Left lung (tissue), 10 donors: ENCODE data around the gene C10orf71. TPM values are rescaled to one million over a fixed set of nuclear protein-coding genes. Genes with fewer than 3 reads are reported as not detected.

Source experiments
- ATAC-seq: fragments of 200-7000 bp; cut with Tn5 transposase; one replicate; pipeline ENCODE4 v1.9.1; 2020; ENCODE audit warnings: moderate library complexity
- DNase-seq, 4 donors: peaks; one replicate each; pipeline ENCODE4 v3.0.0-alpha.2; 2013 to 2020
- H3K27ac ChIP-seq, 2 donors: fragments of 200-600 bp; sonication (generic) in 1 of 2; one replicate each; pipeline versions ENCODE4 v1.5.0 to v1.8.0; 2020 to 2021
- H3K27me3 ChIP-seq, 2 donors: fragments of 200-600 bp; sonication (generic) in 1 of 2; one replicate each; pipeline versions ENCODE4 v1.5.0 to v1.8.0; 2020 to 2021
- H3K36me3 ChIP-seq, 2 donors: fragments of 200-600 bp; sonication (generic) in 1 of 2; one replicate each; pipeline versions ENCODE4 v1.5.0 to v1.8.0; 2020 to 2021
- H3K4me1 ChIP-seq, 2 donors: fragments of 200-600 bp; one replicate each; pipeline ENCODE4 v1.8.0; 2021
- H3K4me3 ChIP-seq, 2 donors: fragments of 200-600 bp; sonication (generic) in 1 of 2; one replicate each; pipeline versions ENCODE4 v1.5.0 to v1.8.0; 2020 to 2021; ENCODE audit warnings: mild to moderate bottlenecking in 1 of 2
- H3K9me3 ChIP-seq, 2 donors: fragments of 200-600 bp; sonication (generic) in 1 of 2; one replicate each; pipeline versions ENCODE4 v1.5.0 to v1.8.0; 2020 to 2021
- intact Hi-C, 2 donors: fragments of 100-400 bp; cut with DNase I; formaldehyde crosslinking; loops; one replicate each; pipeline versions ENCODE4 v1.11.2 to v1.14.2; 2022
- polyA plus RNA-seq, 6 donors: library from polyadenylated mRNA; unstranded; fragments of 120-200 nt; gene quantifications; one replicate each; pipeline ENCODE4 v1.2.1, GENCODE V29; 2013; ENCODE audit not compliant: insufficient read length in 6 of 6
- total RNA-seq, 2 donors: library from RNA; stranded (reverse); fragmentation: NEBNext Ultra II Directional; extraction: Animal tissue kit (Norgen Biotek cat#: 25700); gene quantifications; one replicate each; pipeline ENCODE4 v1.2.1, GENCODE V29; 2021
- TF ChIP-seq, protein P1 (sequence below), 2 donors: fragments of 200-600 bp; sonication (generic) in 1 of 2; IDR thresholded peaks; one replicate each; pipeline versions ENCODE4 v1.5.0 to v1.8.0; 2021; ENCODE audit warnings: antibody characterized with exemption in 2 of 2
- donor health status: DM: no; HTN: yes; CAD: no.
- donor health status: DM: no; HTN: no; CAD: no.

Gene C10orf71
- total and polyA plus RNA-seq, 8 donors: not detected

- Histone ChIP-seq H3K27ac (no peak overlapping the region), H3K4me1 (no peaks in the 10 kb centered on the region), H3K36me3 (no peaks in the 10 kb centered on the region), H3K9me3 (peaks cover 0 to 10% of the 10 kb centered on the region in 2 donors), H3K27me3 (no peaks in the 10 kb centered on the region), H3K4me3 (no peak overlapping the region)
- ATAC-seq (no peak), DNase-seq (no peak)
- TF ChIP-seq, protein P1, sequence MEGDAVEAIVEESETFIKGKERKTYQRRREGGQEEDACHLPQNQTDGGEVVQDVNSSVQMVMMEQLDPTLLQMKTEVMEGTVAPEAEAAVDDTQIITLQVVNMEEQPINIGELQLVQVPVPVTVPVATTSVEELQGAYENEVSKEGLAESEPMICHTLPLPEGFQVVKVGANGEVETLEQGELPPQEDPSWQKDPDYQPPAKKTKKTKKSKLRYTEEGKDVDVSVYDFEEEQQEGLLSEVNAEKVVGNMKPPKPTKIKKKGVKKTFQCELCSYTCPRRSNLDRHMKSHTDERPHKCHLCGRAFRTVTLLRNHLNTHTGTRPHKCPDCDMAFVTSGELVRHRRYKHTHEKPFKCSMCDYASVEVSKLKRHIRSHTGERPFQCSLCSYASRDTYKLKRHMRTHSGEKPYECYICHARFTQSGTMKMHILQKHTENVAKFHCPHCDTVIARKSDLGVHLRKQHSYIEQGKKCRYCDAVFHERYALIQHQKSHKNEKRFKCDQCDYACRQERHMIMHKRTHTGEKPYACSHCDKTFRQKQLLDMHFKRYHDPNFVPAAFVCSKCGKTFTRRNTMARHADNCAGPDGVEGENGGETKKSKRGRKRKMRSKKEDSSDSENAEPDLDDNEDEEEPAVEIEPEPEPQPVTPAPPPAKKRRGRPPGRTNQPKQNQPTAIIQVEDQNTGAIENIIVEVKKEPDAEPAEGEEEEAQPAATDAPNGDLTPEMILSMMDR (IDR thresholded peaks at IDR 0.05): no peak
- intact Hi-C loops: no loop called here
Observed at GRCh38 chr10:49347342-49347741, 48.4 kb downstream of the C10orf71 start.

DNA sequence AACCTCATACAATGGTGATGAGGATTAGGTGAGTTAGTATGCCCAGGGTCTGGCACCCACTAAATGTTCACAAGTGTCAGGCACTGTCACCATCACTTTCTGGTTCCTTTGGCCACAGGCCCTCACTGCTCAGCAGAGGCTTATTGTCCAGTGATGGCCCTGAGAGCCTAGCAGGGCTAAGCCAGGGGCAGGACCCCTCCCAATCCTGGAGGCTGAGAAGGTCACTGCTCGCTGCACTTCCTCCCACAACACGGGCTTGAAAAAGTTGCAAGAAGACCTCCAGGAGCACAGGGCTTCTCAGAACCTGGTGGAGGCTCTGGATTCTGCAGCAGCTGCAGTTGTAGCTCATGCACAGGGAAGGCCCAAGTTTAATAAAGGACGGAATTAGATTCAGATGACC, 48.9 kb downstream of the C10orf71 start:
- H3K27me3 ChIP-seq: no peaks in the 10 kb centered on the region
- TF ChIP-seq, protein P1 (IDR thresholded peaks at IDR 0.05): no peak
- intact Hi-C loops: no loop called here

DNA sequence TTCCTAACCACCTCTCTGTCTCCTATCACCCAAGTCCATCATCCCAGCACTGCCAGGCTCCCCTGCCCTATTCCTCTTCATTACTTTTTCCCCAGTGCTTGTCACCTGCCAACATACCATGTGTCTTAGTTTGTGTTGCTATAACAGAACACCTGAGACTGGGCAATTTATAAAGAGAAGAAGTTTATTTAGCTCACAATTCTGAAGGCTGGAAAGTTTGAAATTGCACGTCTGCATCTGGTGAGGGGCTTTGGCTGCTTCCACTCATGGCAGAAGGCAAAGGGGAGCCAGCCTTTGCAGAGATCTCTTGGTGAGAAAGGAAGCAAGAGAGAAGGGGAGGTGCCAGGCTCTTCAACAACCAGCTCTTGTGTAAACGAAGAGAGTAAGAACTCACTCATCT, 49.6 kb downstream of the C10orf71 start:
- intact Hi-C loops: no loop called here
- no peak for DNase-seq
- TF ChIP-seq, protein P1 (IDR thresholded peaks at IDR 0.05): no peak
- H3K4me3 ChIP-seq: no peak overlapping the region
- H3K36me3 ChIP-seq: no peaks in the 10 kb centered on the region
- no peaks in the 10 kb centered on the region for H3K27me3 ChIP-seq
- H3K4me1 ChIP-seq: no peaks in the 10 kb centered on the region
- peaks cover 0 to 10% of the 10 kb centered on the region in 2 donors for H3K9me3 ChIP-seq
- ATAC-seq: peak; percentile 29
- H3K27ac ChIP-seq: no peak overlapping the region

More for the DNA sequence above, 48.9 kb downstream of the C10orf71 start:
- Histone ChIP-seq H3K4me3 (no peak overlapping the region), H3K4me1 (no peaks in the 10 kb centered on the region), H3K27ac (no peak overlapping the region), H3K36me3 (no peaks in the 10 kb centered on the region), H3K9me3 (peaks cover 0 to 10% of the 10 kb centered on the region in 2 donors)
- no peak for DNase-seq
- ATAC-seq: no peak

- intact Hi-C loops: no loop called here
- TF ChIP-seq, protein P1 (IDR thresholded peaks at IDR 0.05): no peak
- H3K4me3 ChIP-seq: no peak overlapping the region
- no peak overlapping the region for H3K27ac ChIP-seq
- H3K36me3 ChIP-seq: no peaks in the 10 kb centered on the region
- peaks cover 0 to 10% of the 10 kb centered on the region in 2 donors for H3K9me3 ChIP-seq
- no peak for DNase-seq
- ATAC-seq: no peak
- no peaks in the 10 kb centered on the region for H3K27me3 ChIP-seq
- no peaks in the 10 kb centered on the region for H3K4me1 ChIP-seq
Observed at GRCh38 chr10:49349390-49349789, 50.4 kb downstream of the C10orf71 start.

GRCh38 chr10:49350138-49350537, 51.2 kb downstream of the C10orf71 start:
- ATAC-seq (no peak), DNase-seq (no peak)
- intact Hi-C loops: no loop called here
- H3K36me3 ChIP-seq: no peaks in the 10 kb centered on the region
- H3K4me1 ChIP-seq: no peaks in the 10 kb centered on the region
- no peak overlapping the region for H3K4me3 ChIP-seq
- H3K27me3 ChIP-seq: no peaks in the 10 kb centered on the region
- peaks cover 0 to 10% of the 10 kb centered on the region in 2 donors for H3K9me3 ChIP-seq
- no peak overlapping the region for H3K27ac ChIP-seq
- TF ChIP-seq, protein P1 (IDR thresholded peaks at IDR 0.05): no peak
